ENCODE data around the gene SYNDIG1.

SYNDIG1 gene

DNA sequence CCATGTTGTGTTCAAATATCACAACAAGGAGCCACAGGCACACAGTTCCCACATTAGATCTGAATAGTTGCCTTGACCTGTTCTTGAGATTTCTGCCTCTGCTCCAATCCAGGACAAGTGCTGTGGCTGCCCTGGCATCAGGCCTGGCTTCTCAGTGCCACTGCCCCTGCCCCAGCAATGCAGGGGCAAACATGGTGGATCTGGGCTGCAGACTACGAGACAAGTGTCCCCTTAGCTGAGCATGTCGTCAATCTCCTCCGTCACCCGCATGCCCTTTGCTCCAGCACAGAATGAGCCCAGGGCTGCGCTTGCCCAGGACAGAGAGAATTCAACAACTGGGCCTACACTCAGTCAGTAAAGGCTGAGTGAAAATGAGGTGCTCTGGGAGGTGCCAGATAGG is 201.6 kb downstream of the SYNDIG1 start:
- no peak for DNase-seq (ENCODE audit: low read depth, low spot score)
- Histone ChIP-seq H3K27me3 (ENCODE audit: control insufficient read depth, insufficient read depth, low read length) (no peaks in the 10 kb centered on the region), H3K27ac (ENCODE audit: low read length) (no peak overlapping the region), H3K9me3 (ENCODE audit: control insufficient read depth, insufficient read depth, low read length) (no peaks in the 10 kb centered on the region), H3K4me3 (ENCODE audit: low read length) (no peak overlapping the region), H3K36me3 (ENCODE audit: control insufficient read depth, insufficient read depth, low read length) (no peaks in the 10 kb centered on the region), H3K4me1 (ENCODE audit: control insufficient read depth, insufficient read depth, low read length) (peaks cover 1% of the 10 kb centered on the region; the same call in 1 of the 2 replicates)
- WGBS (ENCODE audit: insufficient coverage, insufficient read length), result no CpG with 5 or more reads among the region's 5 CpGs

- no CpG with 5 or more reads among the region's 10 CpGs for WGBS (ENCODE audit: insufficient coverage, insufficient read length)
- no peak overlapping the region for H3K27ac ChIP-seq (ENCODE audit: low read length)
- no peak for DNase-seq (ENCODE audit: low read depth, low spot score)
These were observed 202.9 kb downstream of the SYNDIG1 start for GRCh38 chr20:24672181-24672880.

GRCh38 chr20:24672886-24673677 is 203.7 kb downstream of the SYNDIG1 start:
- WGBS (ENCODE audit: insufficient coverage, insufficient read length), result no CpG with 5 or more reads among the region's 7 CpGs
- H3K36me3 ChIP-seq (ENCODE audit: control insufficient read depth, insufficient read depth, low read length), result no peaks in the 10 kb centered on the region
- H3K27ac ChIP-seq (ENCODE audit: low read length), result no peak overlapping the region
- H3K4me3 ChIP-seq (ENCODE audit: low read length), result no peak overlapping the region
- H3K9me3 ChIP-seq (ENCODE audit: control insufficient read depth, insufficient read depth, low read length), result no peaks in the 10 kb centered on the region
- DNase-seq (ENCODE audit: low read depth, low spot score), result no peak
- no peaks in the 10 kb centered on the region for H3K27me3 ChIP-seq (ENCODE audit: control insufficient read depth, insufficient read depth, low read length)
- H3K4me1 ChIP-seq (ENCODE audit: control insufficient read depth, insufficient read depth, low read length), result peaks cover 1% of the 10 kb centered on the region; the same call in 1 of the 2 replicates

More at GRCh38 chr20:24672181-24672880, 202.9 kb downstream of the SYNDIG1 start:
- Histone ChIP-seq H3K9me3 (ENCODE audit: control insufficient read depth, insufficient read depth, low read length) (no peaks in the 10 kb centered on the region), H3K4me1 (ENCODE audit: control insufficient read depth, insufficient read depth, low read length) (peaks cover 1% of the 10 kb centered on the region; the same call in 1 of the 2 replicates), H3K36me3 (ENCODE audit: control insufficient read depth, insufficient read depth, low read length) (no peaks in the 10 kb centered on the region), H3K4me3 (ENCODE audit: low read length) (no peak overlapping the region), H3K27me3 (ENCODE audit: control insufficient read depth, insufficient read depth, low read length) (no peaks in the 10 kb centered on the region)

- Histone ChIP-seq H3K9me3 (ENCODE audit: control insufficient read depth, insufficient read depth, low read length) (no peaks in the 10 kb centered on the region), H3K27me3 (ENCODE audit: control insufficient read depth, insufficient read depth, low read length) (no peaks in the 10 kb centered on the region), H3K27ac (ENCODE audit: low read length) (no peak overlapping the region), H3K36me3 (ENCODE audit: control insufficient read depth, insufficient read depth, low read length) (no peaks in the 10 kb centered on the region), H3K4me3 (ENCODE audit: low read length) (no peak overlapping the region), H3K4me1 (ENCODE audit: control insufficient read depth, insufficient read depth, low read length) (peaks cover 1% of the 10 kb centered on the region; the same call in 1 of the 2 replicates)
- WGBS (ENCODE audit: insufficient coverage, insufficient read length), result no CpG with 5 or more reads among the region's 13 CpGs
- no peak for DNase-seq (ENCODE audit: low read depth, low spot score)
These were observed 204.5 kb downstream of the SYNDIG1 start for GRCh38 chr20:24673678-24674570.

DNA sequence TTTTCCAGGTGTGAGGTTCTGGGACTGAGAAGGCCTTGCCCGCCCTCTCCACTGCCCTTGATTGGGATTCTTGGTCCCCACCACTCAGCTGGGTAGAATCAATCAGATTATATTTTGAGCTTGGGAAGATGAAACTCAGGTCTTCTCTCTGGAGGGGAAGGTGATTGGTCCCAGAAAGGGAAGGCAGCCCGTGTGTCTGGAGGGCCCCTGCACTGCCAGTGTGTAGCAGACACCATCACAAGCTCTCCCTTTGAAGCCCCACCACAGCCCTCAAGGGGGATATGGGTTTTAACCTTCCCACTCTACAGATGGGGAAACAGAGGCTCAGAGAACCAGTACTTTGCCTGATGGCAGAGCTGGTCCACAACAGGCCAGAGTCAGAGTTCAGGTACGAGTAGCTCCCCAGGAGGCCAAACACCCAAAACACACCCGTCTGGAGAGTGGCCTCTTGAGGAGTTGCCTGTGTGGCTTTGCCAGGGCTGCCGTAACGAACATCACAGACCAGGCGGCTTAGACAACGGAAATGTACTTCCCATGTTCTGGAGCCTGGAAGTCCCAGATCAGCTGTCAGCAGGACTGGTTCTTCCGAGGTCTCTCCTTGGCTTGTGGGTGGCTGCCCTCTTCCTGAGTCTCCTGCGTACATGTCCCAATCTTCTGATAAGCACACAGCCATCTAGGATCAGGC is 205.6 kb downstream of the SYNDIG1 start:
- H3K27ac ChIP-seq (ENCODE audit: low read length), result no peak overlapping the region
- no CpG with 5 or more reads among the region's 10 CpGs for WGBS (ENCODE audit: insufficient coverage, insufficient read length)
- no peaks in the 10 kb centered on the region for H3K27me3 ChIP-seq (ENCODE audit: control insufficient read depth, insufficient read depth, low read length)
- no peaks in the 10 kb centered on the region for H3K36me3 ChIP-seq (ENCODE audit: control insufficient read depth, insufficient read depth, low read length)
- no peak overlapping the region for H3K4me3 ChIP-seq (ENCODE audit: low read length)
- DNase-seq (ENCODE audit: low read depth, low spot score), result no peak
- no peaks in the 10 kb centered on the region for H3K9me3 ChIP-seq (ENCODE audit: control insufficient read depth, insufficient read depth, low read length)
- H3K4me1 ChIP-seq (ENCODE audit: control insufficient read depth, insufficient read depth, low read length), result peaks cover 1% of the 10 kb centered on the region; the same call in 1 of the 2 replicates

GRCh38 chr20:24675651-24676352 is 206.4 kb downstream of the SYNDIG1 start:
- H3K27ac ChIP-seq (ENCODE audit: low read length), result no peak overlapping the region
- no peak overlapping the region for H3K4me3 ChIP-seq (ENCODE audit: low read length)
- H3K9me3 ChIP-seq (ENCODE audit: control insufficient read depth, insufficient read depth, low read length), result no peaks in the 10 kb centered on the region
- H3K4me1 ChIP-seq (ENCODE audit: control insufficient read depth, insufficient read depth, low read length), result peaks cover 1% of the 10 kb centered on the region; the same call in 1 of the 2 replicates
- DNase-seq (ENCODE audit: low read depth, low spot score), result no peak
- WGBS (ENCODE audit: insufficient coverage, insufficient read length), result no CpG with 5 or more reads among the region's 8 CpGs
- no peaks in the 10 kb centered on the region for H3K27me3 ChIP-seq (ENCODE audit: control insufficient read depth, insufficient read depth, low read length)
- no peaks in the 10 kb centered on the region for H3K36me3 ChIP-seq (ENCODE audit: control insufficient read depth, insufficient read depth, low read length)

- no CpG with 5 or more reads among the region's 11 CpGs for whole genome bisulfite sequencing (ENCODE audit: insufficient coverage, insufficient read length)
- DNase-seq (ENCODE audit: low read depth, low spot score), result no peak
- H3K36me3 ChIP-seq (ENCODE audit: control insufficient read depth, insufficient read depth, low read length), result no peaks in the 10 kb centered on the region
These were observed 207.0 kb downstream of the SYNDIG1 start for GRCh38 chr20:24676353-24676977.

GRCh38 chr20:24676978-24677370 is 207.5 kb downstream of the SYNDIG1 start:
- no CpG with 5 or more reads among the region's 6 CpGs for WGBS (ENCODE audit: insufficient coverage, insufficient read length)
- no peak overlapping the region for H3K27ac ChIP-seq (ENCODE audit: low read length)
- H3K4me3 ChIP-seq (ENCODE audit: low read length), result no peak overlapping the region
- H3K27me3 ChIP-seq (ENCODE audit: control insufficient read depth, insufficient read depth, low read length), result no peaks in the 10 kb centered on the region
- no peaks in the 10 kb centered on the region for H3K36me3 ChIP-seq (ENCODE audit: control insufficient read depth, insufficient read depth, low read length)
- peaks cover 1% of the 10 kb centered on the region; the same call in 1 of the 2 replicates for H3K4me1 ChIP-seq (ENCODE audit: control insufficient read depth, insufficient read depth, low read length)
- H3K9me3 ChIP-seq (ENCODE audit: control insufficient read depth, insufficient read depth, low read length), result no peaks in the 10 kb centered on the region
- DNase-seq (ENCODE audit: low read depth, low spot score), result no peak

More at GRCh38 chr20:24676353-24676977, 207.0 kb downstream of the SYNDIG1 start:
- peaks cover 1% of the 10 kb centered on the region; the same call in 1 of the 2 replicates for H3K4me1 ChIP-seq (ENCODE audit: control insufficient read depth, insufficient read depth, low read length)
- no peak overlapping the region for H3K27ac ChIP-seq (ENCODE audit: low read length)
- no peak overlapping the region for H3K4me3 ChIP-seq (ENCODE audit: low read length)
- no peaks in the 10 kb centered on the region for H3K27me3 ChIP-seq (ENCODE audit: control insufficient read depth, insufficient read depth, low read length)
- H3K9me3 ChIP-seq (ENCODE audit: control insufficient read depth, insufficient read depth, low read length), result no peaks in the 10 kb centered on the region

GRCh38 chr20:24677626-24678315 is 208.3 kb downstream of the SYNDIG1 start:
- Histone ChIP-seq H3K4me3 (ENCODE audit: low read length) (no peak overlapping the region), H3K27me3 (ENCODE audit: control insufficient read depth, insufficient read depth, low read length) (no peaks in the 10 kb centered on the region), H3K27ac (ENCODE audit: low read length) (no peak overlapping the region), H3K36me3 (ENCODE audit: control insufficient read depth, insufficient read depth, low read length) (no peaks in the 10 kb centered on the region), H3K4me1 (ENCODE audit: control insufficient read depth, insufficient read depth, low read length) (no peaks in the 10 kb centered on the region), H3K9me3 (ENCODE audit: control insufficient read depth, insufficient read depth, low read length) (no peaks in the 10 kb centered on the region)
- no CpG with 5 or more reads among the region's 9 CpGs for whole genome bisulfite sequencing (ENCODE audit: insufficient coverage, insufficient read length)
- DNase-seq (ENCODE audit: low read depth, low spot score), result no peak

Measured in iPS DF 6.9 (cell line).